ENCODE measurements around the gene CASD1.

GRCh38 chr7:94486216-94486615 lies 23.4 kb upstream of the CASD1 start:
- TF ChIP-seq CTCF (IDR thresholded peaks at IDR 0.05) (no peak), POLR2A (IDR thresholded peaks at IDR 0.05) (no peak)

Data from Peyer's patch (tissue), 4 donors.